ENCODE measurements around the gene DPM3. TPM values are rescaled to one million over a fixed set of nuclear protein-coding genes. Genes with fewer than 3 reads are reported as not detected.
A peak's percentile ranks its signal among the peaks of the same experiment; 100 is the strongest.

DPM3 gene
- total RNA-seq, 1 experiment from 2014 or later = 73.5 TPM

- TF ChIP-seq E2F1 (CRISPR knock-in tag; IDR thresholded peaks at IDR 0.05) (no peak), AFF4 (CRISPR knock-in tag; IDR thresholded peaks at IDR 0.05; ENCODE audit: borderline replicate concordance) (no peak), USF1 (CRISPR knock-in tag; IDR thresholded peaks at IDR 0.05) (no peak), NFATC4 (CRISPR knock-in tag; IDR thresholded peaks at IDR 0.05) (no peak)
Observed at GRCh38 chr1:155177192-155177917, 37.0 kb upstream of the DPM3 start (continued).

- ChIA-PET CTCF (interaction anchor here (1.1 to 5.9 kb wide), 12 partner anchors 9 to 146 kb away, joined by 3 to 232 read pairs (median 28); partner anchors contain the start of genes ADAM15, MTX1 and THBS3), POLR2A (interaction anchor here (5.2 kb wide), 1 partner anchor 18 kb away, joined by 83 read pairs; no protein-coding TSS in a partner anchor)
- peak overlapping the region; percentile 44 for H3K4me3 Mint-ChIP-seq
- DNase-seq (ENCODE audit: low spot score) (peak; percentile 83), ATAC-seq (0 out of 2 replicates have a peak, but pooled peaks have one; percentile 4)
- H3K27ac Mint-ChIP-seq = no peak overlapping the region; the same call in 1 of the 2 replicates
- no peaks in the 10 kb centered on the region for H3K27me3 Mint-ChIP-seq (ENCODE audit: low read depth)
- TF ChIP-seq ETV6 (CRISPR knock-in tag; IDR thresholded peaks at IDR 0.05) = no peak
- TF ChIP-seq AR (CRISPR knock-in tag; IDR thresholded peaks at IDR 0.05) = no peak
- TF ChIP-seq CTCF (IDR thresholded peaks at IDR 0.05) = peak; percentile 86
- TF ChIP-seq SOX15 (CRISPR knock-in tag; IDR thresholded peaks at IDR 0.05) = no peak
- no peak for TF ChIP-seq MYBL2 (CRISPR knock-in tag; IDR thresholded peaks at IDR 0.05)
- no peak for TF ChIP-seq PRDM15 (CRISPR knock-in tag; IDR thresholded peaks at IDR 0.05)
- TF ChIP-seq MAX (CRISPR knock-in tag; IDR thresholded peaks at IDR 0.05) = no peak
- no peaks in the 10 kb centered on the region for H3K9me3 Mint-ChIP-seq
- peaks cover 34% of the 10 kb centered on the region for H3K36me3 Mint-ChIP-seq
- peaks cover 29% of the 10 kb centered on the region for H3K4me1 Mint-ChIP-seq
Observed at GRCh38 chr1:155176544-155177071, 36.3 kb upstream of the DPM3 start.

Measured in WTC11 (cell line).